ENCODE measurements around the gene CDKN1B.

The CDKN1B gene

GRCh38 chr12:12704593-12705230, 12.5 kb upstream of the CDKN1B start:
- DNase-seq: peak; percentile 44

- no peak for DNase-seq
Measured at GRCh38 chr12:12705838-12706520, 11.2 kb upstream of the CDKN1B start.

- no peak for DNase-seq
Measured at GRCh38 chr12:12713932-12714275, 3.3 kb upstream of the CDKN1B start.

GRCh38 chr12:12714276-12715021, 2.7 kb upstream of the CDKN1B start:
- DNase-seq: no peak

- DNase-seq: no peak
Measured at GRCh38 chr12:12715128-12715458, 2.1 kb upstream of the CDKN1B start.

- DNase-seq: no peak
Measured at GRCh38 chr12:12715459-12716150, 1.6 kb upstream of the CDKN1B start.

- DNase-seq: no peak
Measured at GRCh38 chr12:12716151-12716792, 896 bp upstream of the CDKN1B start.

- no peak for DNase-seq
Measured at GRCh38 chr12:12717586-12718380, 615 bp downstream of the CDKN1B start.

GRCh38 chr12:12718381-12718759, 1.2 kb downstream of the CDKN1B start:
- DNase-seq: no peak

- DNase-seq: no peak
Measured at GRCh38 chr12:12718853-12719252, 1.7 kb downstream of the CDKN1B start.

GRCh38 chr12:12719496-12719895, 2.3 kb downstream of the CDKN1B start:
- DNase-seq: peak; percentile 28

GRCh38 chr12:12720052-12720451, 2.9 kb downstream of the CDKN1B start:
- no peak for DNase-seq

- no peak for DNase-seq
Measured at GRCh38 chr12:12720672-12721161, 3.5 kb downstream of the CDKN1B start.

- DNase-seq: no peak
Measured at GRCh38 chr12:12721176-12721751, 4.1 kb downstream of the CDKN1B start.

- no peak for DNase-seq
Measured at GRCh38 chr12:12721814-12722434, 4.8 kb downstream of the CDKN1B start.

GRCh38 chr12:12722435-12723148, 5.4 kb downstream of the CDKN1B start:
- DNase-seq: no peak

- no peak for DNase-seq
Measured at GRCh38 chr12:12723149-12723680, 6.0 kb downstream of the CDKN1B start.

GRCh38 chr12:12723681-12724420, 6.7 kb downstream of the CDKN1B start:
- no peak for DNase-seq

GRCh38 chr12:12724421-12725085, 7.4 kb downstream of the CDKN1B start:
- no peak for DNase-seq

Measured in SIG-M5 (cell line).